CD14-positive monocyte (primary cell): Measurements from ENCODE around the gene HMCN2. TPM values are rescaled to one million over a fixed set of nuclear protein-coding genes. Genes with fewer than 3 reads are reported as not detected.

Experiments used
- DNase-seq, 3 donors: peaks; one replicate each; pipeline ENCODE4 v3.0.0-alpha.2; 2011 to 2022
- H2AFZ ChIP-seq: 2 replicates; pipeline ENCODE4 v1.6.0; 2012; ENCODE audit warnings: mild to moderate bottlenecking, low read depth, low read length, inconsistent platforms; ENCODE audit not compliant: insufficient read depth, poor library complexity, severe bottlenecking
- H3K27ac ChIP-seq, 2 donors: 1 replicate in 1 of 2; 2 replicates in 1 of 2; pipeline ENCODE4 v1.5.1; 2012 to 2013; ENCODE audit warnings: low read length in 2 of 2, control low read depth in 1 of 2, inconsistent platforms in 1 of 2, low read depth in 1 of 2, mild to moderate bottlenecking in 1 of 2
- H3K27me3 ChIP-seq, 2 donors: one replicate each; pipeline versions ENCODE4 v1.6.0 to v1.6.1; 2011 to 2013; ENCODE audit warnings: low read length in 2 of 2; ENCODE audit not compliant: control insufficient read depth in 2 of 2, insufficient read depth in 2 of 2
- H3K36me3 ChIP-seq, 2 donors: replicated peaks in 1 of 2; 1 replicate in 1 of 2; 2 replicates in 1 of 2; pipeline versions ENCODE4 v1.5.1 to v1.6.1; 2012 to 2013; ENCODE audit warnings: low read length in 2 of 2, control low read depth in 1 of 2, inconsistent platforms in 1 of 2, mild to moderate bottlenecking in 1 of 2; ENCODE audit not compliant: insufficient read depth in 2 of 2, control insufficient read depth in 1 of 2
- H3K4me1 ChIP-seq, 2 donors: 1 replicate in 1 of 2; 2 replicates in 1 of 2; pipeline versions ENCODE4 v1.5.1 to v1.6.1; 2012 to 2013; ENCODE audit warnings: low read length in 2 of 2, control low read depth in 1 of 2, inconsistent platforms in 1 of 2, mild to moderate bottlenecking in 1 of 2, moderate library complexity in 1 of 2; ENCODE audit not compliant: insufficient read depth in 2 of 2, control insufficient read depth in 1 of 2
- H3K4me2 ChIP-seq: replicated peaks from 2 replicates; pipeline ENCODE3; 2012; ENCODE audit warnings: low read length, moderate library complexity, mild to moderate bottlenecking; ENCODE audit not compliant: poor library complexity, severe bottlenecking; ENCODE audit errors: extremely low read depth
- H3K4me3 ChIP-seq, 3 experiments: fragments of 200-600 bp in 1 of 3; sonication (generic) in 1 of 3; replicated peaks in 1 of 3; 1 replicate in 2 of 3; 2 replicates in 1 of 3; pipeline ENCODE4 v1.5.1; 2011 to 2013; ENCODE audit warnings: low read length in 3 of 3, mild to moderate bottlenecking in 3 of 3, control low read depth in 2 of 3, low read depth in 2 of 3, inconsistent platforms in 1 of 3, moderate library complexity in 1 of 3
- H3K79me2 ChIP-seq: 2 replicates; pipeline ENCODE4 v1.6.0; 2012; ENCODE audit warnings: mild to moderate bottlenecking, control low read depth, inconsistent platforms, low read length, moderate library complexity; ENCODE audit not compliant: insufficient read depth
- H3K9ac ChIP-seq: 2 replicates; pipeline ENCODE4 v1.6.0; 2017; ENCODE audit warnings: low read length, mild to moderate bottlenecking; ENCODE audit not compliant: insufficient read depth, poor library complexity, severe bottlenecking
- H3K9me3 ChIP-seq, 2 donors: replicated peaks in 1 of 2; 1 replicate in 1 of 2; 2 replicates in 1 of 2; pipeline versions ENCODE4 v1.5.1 to v1.6.1; 2012 to 2013; ENCODE audit warnings: low read length in 2 of 2, control low read depth in 1 of 2; ENCODE audit not compliant: control insufficient read depth in 1 of 2, insufficient read depth in 1 of 2
- H4K20me1 ChIP-seq: 2 replicates; pipeline ENCODE4 v1.6.0; 2012; ENCODE audit warnings: mild to moderate bottlenecking, low read length, control low read depth, moderate library complexity; ENCODE audit not compliant: insufficient read depth
- H3K27ac Mint-ChIP-seq, 7 donors: one replicate each; pipeline ENCODE4 v1.8.0; 2020; ENCODE audit warnings: mild to moderate bottlenecking in 7 of 7, mixed read lengths in 7 of 7, moderate library complexity in 6 of 7, inconsistent platforms in 2 of 7
- H3K27me3 Mint-ChIP-seq, 3 donors: one replicate each; pipeline ENCODE4 v1.8.0; 2021 to 2022; ENCODE audit warnings: low read depth in 3 of 3, mild to moderate bottlenecking in 3 of 3, mixed read lengths in 3 of 3, moderate library complexity in 3 of 3, inconsistent platforms in 1 of 3
- H3K36me3 Mint-ChIP-seq, 2 donors: one replicate each; pipeline ENCODE4 v1.8.0; 2020; ENCODE audit warnings: mixed read lengths in 2 of 2, inconsistent platforms in 1 of 2, mild to moderate bottlenecking in 1 of 2
- H3K4me1 Mint-ChIP-seq: one replicate; pipeline ENCODE4 v1.8.0; 2020; ENCODE audit warnings: mild to moderate bottlenecking, mixed read lengths
- H3K4me3 Mint-ChIP-seq, 2 donors: one replicate each; pipeline ENCODE4 v1.8.0; 2020; ENCODE audit warnings: mild to moderate bottlenecking in 2 of 2, mixed read lengths in 2 of 2, moderate library complexity in 1 of 2
- H3K9me3 Mint-ChIP-seq, 7 donors: one replicate each; pipeline ENCODE4 v1.8.0; 2020 to 2022; ENCODE audit warnings: mixed read lengths in 7 of 7, mild to moderate bottlenecking in 6 of 7, moderate library complexity in 6 of 7, inconsistent platforms in 2 of 7
- CTCF ChIP-seq: fragments of 200-600 bp; IDR thresholded peaks from one replicate; pipeline ENCODE4 v1.8.0; 2022; ENCODE audit warnings: antibody characterized with exemption, mild to moderate bottlenecking
- WGBS: methylation state at CpG from one replicate; pipeline ENCODE4 v1.1.5; 2013; ENCODE audit warnings: missing lambda C conversion rate; ENCODE audit not compliant: insufficient coverage; 5-methylcytosine and 5-hydroxymethylcytosine counted together
- intact Hi-C, 2 donors: fragments of 100-400 bp; cut with micrococcal nuclease; formaldehyde crosslinking; loops; one replicate each; pipeline versions ENCODE4 v1.15.0 to v1.15.1; 2023
- polyA plus RNA-seq, 3 donors: library from polyadenylated mRNA; depleted of rRNA in 1 of 3; unstranded in 2 of 3; stranded (reverse) in 1 of 3; fragments of 300-500 nt in 2 of 3; fragments of >200 nt in 1 of 3; fragmentation: Illumina TruSeq in 2 of 3; gene quantifications; 1 replicate in 2 of 3; 2 replicates in 1 of 3; pipeline ENCODE4 v1.2.3, GENCODE V29; 2012 to 2021

HMCN2 gene
- polyA plus RNA-seq, 3 donors = not detected

- no peak for DNase-seq
- H3K9me3 ChIP-seq = no peaks in the 10 kb centered on the region
- no peak for TF ChIP-seq CTCF
- 78% methylated on average over 10 of the region's 19 CpGs for WGBS
- no peaks in the 10 kb centered on the region for H3K9me3 Mint-ChIP-seq
- H3K4me3 Mint-ChIP-seq = no peak overlapping the region
- H3K27ac Mint-ChIP-seq = no peak overlapping the region
- H3K4me2 ChIP-seq = no peak overlapping the region
- H3K79me2 ChIP-seq = no peaks in the 10 kb centered on the region
- no peaks in the 10 kb centered on the region for H3K36me3 ChIP-seq
- no peaks in the 10 kb centered on the region for H3K36me3 Mint-ChIP-seq
- H3K27me3 Mint-ChIP-seq = peaks cover 24 to 44% (median 40%) of the 10 kb centered on the region in 3 donors
- no peaks in the 10 kb centered on the region for H3K4me1 ChIP-seq
- H2AFZ ChIP-seq = no peak overlapping the region
- no peaks in the 10 kb centered on the region for H4K20me1 ChIP-seq
- H3K4me1 Mint-ChIP-seq = peaks cover 2% of the 10 kb centered on the region
- no peak overlapping the region for H3K9ac ChIP-seq
- H3K4me3 ChIP-seq = no peak overlapping the region
- intact Hi-C loops = no loop called here
- peaks cover 0 to 15% of the 10 kb centered on the region in 2 donors for H3K27me3 ChIP-seq
- no peak overlapping the region for H3K27ac ChIP-seq
Measured at GRCh38 chr9:130327781-130328348, 62.3 kb downstream of the HMCN2 start.

- H3K4me3 Mint-ChIP-seq = peak overlapping the region in 1 of 2 donors; percentile 49
- no peaks in the 10 kb centered on the region for H3K9me3 Mint-ChIP-seq
- H4K20me1 ChIP-seq = no peaks in the 10 kb centered on the region
- peaks cover 22 to 41% (median 39%) of the 10 kb centered on the region in 3 donors for H3K27me3 Mint-ChIP-seq
- H2AFZ ChIP-seq = no peak overlapping the region
- no peak for DNase-seq
- no peak overlapping the region for H3K27ac Mint-ChIP-seq
- peaks cover 2% of the 10 kb centered on the region for H3K4me1 Mint-ChIP-seq
- intact Hi-C loops = no loop called here
- H3K9me3 ChIP-seq = no peaks in the 10 kb centered on the region
- no peaks in the 10 kb centered on the region for H3K36me3 ChIP-seq
- H3K9ac ChIP-seq = no peak overlapping the region
- H3K4me3 ChIP-seq = no peak overlapping the region
- no peaks in the 10 kb centered on the region for H3K4me1 ChIP-seq
- no peak for TF ChIP-seq CTCF
- H3K79me2 ChIP-seq = no peaks in the 10 kb centered on the region
- no peaks in the 10 kb centered on the region for H3K36me3 Mint-ChIP-seq
- H3K4me2 ChIP-seq = no peak overlapping the region
- WGBS = 46% methylated on average over 5 of the region's 15 CpGs
- no peak overlapping the region for H3K27ac ChIP-seq
- H3K27me3 ChIP-seq = peaks cover 0 to 15% of the 10 kb centered on the region in 2 donors
Measured at GRCh38 chr9:130328349-130328801, 62.8 kb downstream of the HMCN2 start.
